Pancreas (tissue), 10 donors: ENCODE data around the gene ASAP2. TPM values are rescaled to one million over a fixed set of nuclear protein-coding genes. Genes with fewer than 3 reads are reported as not detected.
A peak's percentile ranks its signal among the peaks of the same experiment; 100 is the strongest.

Source experiments
- ATAC-seq, 4 donors: fragments of 200-7000 bp; cut with Tn5 transposase; one replicate each; pipeline versions ENCODE4 v1.8.0 to v1.9.1; 2020; ENCODE audit warnings: mild to moderate bottlenecking in 4 of 4, moderate library complexity in 4 of 4
- DNase-seq, 6 donors: peaks; one replicate each; pipeline ENCODE4 v3.0.0-alpha.2; 2020
- FAIRE-seq: peaks from 2 replicates; lab custom pipeline; 2012; peaks lifted over from hg19 to GRCh38; lab: Jason Lieb, UNC
- H3K27ac ChIP-seq, 4 donors: fragments of 200-600 bp; sonication (generic); 1 replicate in 3 of 4; 2 replicates in 1 of 4; pipeline versions ENCODE4 v1.5.0 to v1.8.0; 2020
- H3K27me3 ChIP-seq, 4 donors: fragments of 200-600 bp; one replicate each; pipeline ENCODE4 v1.8.0; 2021
- H3K36me3 ChIP-seq, 3 donors: fragments of 200-600 bp; sonication (generic) in 1 of 3; one replicate each; pipeline versions ENCODE4 v1.5.0 to v1.8.0; 2020 to 2021
- H3K4me1 ChIP-seq, 3 donors: fragments of 200-600 bp; one replicate each; pipeline ENCODE4 v1.8.0; 2021
- H3K4me3 ChIP-seq, 4 donors: fragments of 200-600 bp; sonication (generic) in 2 of 4; one replicate each; pipeline versions ENCODE4 v1.5.0 to v1.8.0; 2020 to 2021
- H3K9me3 ChIP-seq, 4 donors: fragments of 200-600 bp; one replicate each; pipeline ENCODE4 v1.8.0; 2021
- CTCF ChIP-seq, 4 donors: fragments of 200-600 bp; sonication (generic) in 3 of 4; IDR thresholded peaks; one replicate each; pipeline versions ENCODE4 v1.5.0 to v1.8.0; 2021; ENCODE audit warnings: antibody characterized with exemption in 4 of 4
- WGBS, 2 donors: extraction: QIAGEN DNeasy Blood & Tissue Kit; methylation state at CpG; one replicate each; pipeline ENCODE4 v1.1.7; 2013; 5-methylcytosine and 5-hydroxymethylcytosine counted together
- intact Hi-C, 3 donors: fragments of 100-400 bp; cut with DNase I; formaldehyde crosslinking; loops; one replicate each; pipeline versions ENCODE4 v1.11.1 to v1.14.2; 2022
- polyA plus RNA-seq, 2 donors: library from polyadenylated mRNA; stranded (reverse); fragments of 200-250 nt; gene quantifications; one replicate each; pipeline ENCODE4 v1.2.3, GENCODE V29; 2013
- total RNA-seq, 6 donors: library from RNA; stranded (reverse); fragmentation: NEBNext Ultra II Directional in 4 of 6; extraction: Animal tissue kit (Norgen Biotek cat#: 25700) in 4 of 6; gene quantifications; one replicate each; pipeline versions ENCODE4 v1.2.1 to v1.2.4, GENCODE V29; 2021 to 2023
- donor health status: healthy with polysubstance abuse.
- donor health status: DM: no; HTN: no; CAD: no; lungs with moderate emphysema.
- donor health status: DM: no; HTN: no; CAD: no.
- donor health status: control.
- donor health status: control.
- donor health status: Bipolar disorder and iron deficiency.
- donor health status: DM: yes; HTN: yes; CAD: no.
- donor health status: DM: no; HTN: no; CAD: no.
- donor health status: DM: no; HTN: no; CAD: no.
- donor health status: DM: yes; HTN: yes; CAD: no.

Gene ASAP2
- total and polyA plus RNA-seq, 8 donors = 5.8 to 17.7 (median 7.3) TPM

GRCh38 chr2:9200633-9201015, 6.0 kb upstream of the ASAP2 start:
- no peak for TF ChIP-seq CTCF (IDR thresholded peaks at IDR 0.05)
- no peaks in the 10 kb centered on the region for H3K36me3 ChIP-seq
- no peaks in the 10 kb centered on the region for H3K27me3 ChIP-seq
- no peak overlapping the region for H3K4me3 ChIP-seq
- FAIRE-seq (no peak), ATAC-seq (no peak), DNase-seq (no peak)
- H3K9me3 ChIP-seq = no peaks in the 10 kb centered on the region
- 86 to 92% methylated on average over 4 of the region's 4 CpGs for WGBS, 2 donors
- intact Hi-C loops = no loop called here
- no peak overlapping the region for H3K27ac ChIP-seq
- peaks cover 6 to 16% (median 10%) of the 10 kb centered on the region in 3 donors for H3K4me1 ChIP-seq

- Histone ChIP-seq H3K27ac (no peak overlapping the region), H3K36me3 (no peaks in the 10 kb centered on the region), H3K4me3 (no peak overlapping the region), H3K27me3 (no peaks in the 10 kb centered on the region), H3K9me3 (no peaks in the 10 kb centered on the region), H3K4me1 (peaks cover 6 to 18% (median 12%) of the 10 kb centered on the region in 3 donors)
- DNase-seq (no peak), ATAC-seq (no peak), FAIRE-seq (no peak)
- TF ChIP-seq CTCF (IDR thresholded peaks at IDR 0.05) = no peak
- intact Hi-C loops = no loop called here
- 75 to 84% methylated on average over 5 of the region's 5 CpGs for WGBS, 2 donors
These were observed 5.3 kb upstream of the ASAP2 start for GRCh38 chr2:9201185-9201891.

GRCh38 chr2:9203006-9203405, 3.6 kb upstream of the ASAP2 start:
- TF ChIP-seq CTCF (IDR thresholded peaks at IDR 0.05) = no peak
- intact Hi-C loops = no loop called here
- no peak overlapping the region for H3K4me3 ChIP-seq
- no peak for DNase-seq
- no peaks in the 10 kb centered on the region for H3K27me3 ChIP-seq
- no peak for FAIRE-seq
- no peak overlapping the region for H3K27ac ChIP-seq
- peaks cover 6 to 18% (median 13%) of the 10 kb centered on the region in 3 donors for H3K4me1 ChIP-seq
- H3K36me3 ChIP-seq = no peaks in the 10 kb centered on the region
- no peak for ATAC-seq
- no peaks in the 10 kb centered on the region for H3K9me3 ChIP-seq
- WGBS, 2 donors = 98 to 99% methylated on average over 3 of the region's 3 CpGs

- H3K27ac ChIP-seq = no peak overlapping the region
- no peaks in the 10 kb centered on the region for H3K27me3 ChIP-seq
- H3K36me3 ChIP-seq = no peaks in the 10 kb centered on the region
- TF ChIP-seq CTCF (IDR thresholded peaks at IDR 0.05) = no peak
- no peak for DNase-seq
- no peaks in the 10 kb centered on the region for H3K9me3 ChIP-seq
- no peak for ATAC-seq
- no peak overlapping the region for H3K4me3 ChIP-seq
- WGBS, 2 donors = 89 to 92% methylated on average over 5 of the region's 5 CpGs
- intact Hi-C loops = no loop called here
- peaks cover 8 to 26% (median 21%) of the 10 kb centered on the region in 3 donors for H3K4me1 ChIP-seq
- FAIRE-seq = no peak
These were observed 2.7 kb upstream of the ASAP2 start for GRCh38 chr2:9203876-9204275.

- DNase-seq = no peak
- intact Hi-C loops = no loop called here
- no peaks in the 10 kb centered on the region for H3K27me3 ChIP-seq
- no peaks in the 10 kb centered on the region for H3K9me3 ChIP-seq
- FAIRE-seq = no peak
- H3K27ac ChIP-seq = peak overlapping the region in 3 of 4 donors; percentile 76 to 89 (median 79)
- WGBS, 2 donors = 13 to 14% methylated on average over 3 of the region's 3 CpGs
- no peak for TF ChIP-seq CTCF (IDR thresholded peaks at IDR 0.05)
- peaks cover 13 to 31% (median 26%) of the 10 kb centered on the region in 3 donors for H3K4me1 ChIP-seq
- H3K4me3 ChIP-seq = no peak overlapping the region
- no peaks in the 10 kb centered on the region for H3K36me3 ChIP-seq
- ATAC-seq = peak; percentile 46 to 55 (median 50)
These were observed 1.7 kb upstream of the ASAP2 start for GRCh38 chr2:9204939-9205338.
